ENCODE results near the gene PPP3R1. TPM values are rescaled to one million over a fixed set of nuclear protein-coding genes. Genes with fewer than 3 reads are reported as not detected.

The PPP3R1 gene
- polyA plus RNA-seq, 3 donors from 2014 or later, result 7.1 to 7.4 (median 7.1) TPM

- Mint-ChIP-seq H3K36me3 (no peaks in the 10 kb centered on the region), H3K27ac (no peak overlapping the region), H3K4me3 (no peak overlapping the region), H3K9me3 (no peaks in the 10 kb centered on the region), H3K27me3 (ENCODE audit: low read depth in 3 of 3) (peaks cover 3 to 5% (median 4%) of the 10 kb centered on the region in 3 donors), H3K4me1 (peaks cover 0 to 3% of the 10 kb centered on the region in 2 donors)
- DNase-seq, result no peak
Measured at GRCh38 chr2:68280796-68281195, 28.5 kb upstream of the PPP3R1 start.

GRCh38 chr2:68280348-68280747 is 28.0 kb upstream of the PPP3R1 start:
- no peaks in the 10 kb centered on the region for H3K9me3 Mint-ChIP-seq
- H3K27ac Mint-ChIP-seq, result no peak overlapping the region
- no peak overlapping the region for H3K4me3 Mint-ChIP-seq
- H3K36me3 Mint-ChIP-seq, result no peaks in the 10 kb centered on the region
- peaks cover 3 to 5% (median 4%) of the 10 kb centered on the region in 3 donors for H3K27me3 Mint-ChIP-seq (ENCODE audit: low read depth in 3 of 3)
- no peak for DNase-seq
- H3K4me1 Mint-ChIP-seq, result peaks cover 0 to 3% of the 10 kb centered on the region in 2 donors

- Mint-ChIP-seq H3K27me3 (ENCODE audit: low read depth in 3 of 3) (peaks cover 3 to 5% (median 4%) of the 10 kb centered on the region in 3 donors), H3K4me3 (no peak overlapping the region), H3K4me1 (peaks cover 0 to 3% of the 10 kb centered on the region in 2 donors), H3K36me3 (no peaks in the 10 kb centered on the region), H3K9me3 (no peaks in the 10 kb centered on the region), H3K27ac (no peak overlapping the region)
- DNase-seq, result no peak
Measured at GRCh38 chr2:68279691-68280090, 27.4 kb upstream of the PPP3R1 start.

GRCh38 chr2:68278169-68278568 is 25.8 kb upstream of the PPP3R1 start:
- peaks cover 3 to 7% (median 5%) of the 10 kb centered on the region in 3 donors for H3K27me3 Mint-ChIP-seq (ENCODE audit: low read depth in 3 of 3)
- DNase-seq, result no peak
- H3K36me3 Mint-ChIP-seq, result no peaks in the 10 kb centered on the region
- H3K27ac Mint-ChIP-seq, result no peak overlapping the region
- H3K4me3 Mint-ChIP-seq, result no peak overlapping the region
- H3K9me3 Mint-ChIP-seq, result no peaks in the 10 kb centered on the region
- H3K4me1 Mint-ChIP-seq, result peaks cover 0 to 3% of the 10 kb centered on the region in 2 donors

GRCh38 chr2:68274022-68274421 is 21.7 kb upstream of the PPP3R1 start:
- H3K9me3 Mint-ChIP-seq, result no peaks in the 10 kb centered on the region
- H3K4me1 Mint-ChIP-seq, result no peaks in the 10 kb centered on the region
- peaks cover 4 to 11% (median 6%) of the 10 kb centered on the region in 3 donors for H3K27me3 Mint-ChIP-seq (ENCODE audit: low read depth in 3 of 3)
- H3K36me3 Mint-ChIP-seq, result no peaks in the 10 kb centered on the region
- no peak for DNase-seq
- no peak overlapping the region for H3K4me3 Mint-ChIP-seq
- H3K27ac Mint-ChIP-seq, result no peak overlapping the region

- Mint-ChIP-seq H3K4me1 (no peaks in the 10 kb centered on the region), H3K4me3 (no peak overlapping the region), H3K27ac (no peak overlapping the region), H3K27me3 (ENCODE audit: low read depth in 3 of 3) (peaks cover 4 to 7% (median 6%) of the 10 kb centered on the region in 3 donors), H3K36me3 (no peaks in the 10 kb centered on the region), H3K9me3 (no peaks in the 10 kb centered on the region)
- DNase-seq, result no peak
Measured at GRCh38 chr2:68272246-68272994, 20.1 kb upstream of the PPP3R1 start.

DNA sequence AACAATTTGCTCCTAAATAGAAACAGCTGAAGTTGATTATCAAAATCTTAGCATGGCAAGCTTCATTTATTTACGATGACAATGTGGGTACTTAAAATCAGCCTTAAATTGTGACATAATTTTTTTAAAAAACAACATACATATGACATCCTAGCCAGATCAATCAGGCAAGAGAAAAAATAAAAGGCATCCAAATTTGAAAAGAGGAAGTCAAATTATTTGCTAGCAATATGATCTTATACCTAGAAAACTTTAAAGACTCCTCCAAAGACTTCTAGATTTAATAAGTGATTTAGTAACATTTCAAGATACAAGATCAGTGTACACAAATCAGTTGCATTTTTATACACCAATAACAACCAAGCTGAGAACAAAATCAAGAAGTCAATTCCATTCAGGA is 14.3 kb upstream of the PPP3R1 start:
- no peak overlapping the region for H3K4me3 Mint-ChIP-seq
- H3K9me3 Mint-ChIP-seq, result no peaks in the 10 kb centered on the region
- H3K36me3 Mint-ChIP-seq, result no peaks in the 10 kb centered on the region
- no peak overlapping the region for H3K27ac Mint-ChIP-seq
- no peaks in the 10 kb centered on the region for H3K4me1 Mint-ChIP-seq
- H3K27me3 Mint-ChIP-seq (ENCODE audit: low read depth in 3 of 3), result peaks cover 3 to 5% (median 3%) of the 10 kb centered on the region in 3 donors
- no peak for DNase-seq

- Mint-ChIP-seq H3K36me3 (no peaks in the 10 kb centered on the region), H3K9me3 (no peaks in the 10 kb centered on the region), H3K4me1 (no peaks in the 10 kb centered on the region), H3K4me3 (no peak overlapping the region), H3K27ac (no peak overlapping the region), H3K27me3 (ENCODE audit: low read depth in 3 of 3) (peaks cover 0 to 6% (median 2%) of the 10 kb centered on the region in 3 donors)
- DNase-seq, result no peak
Measured at GRCh38 chr2:68263632-68264031, 11.3 kb upstream of the PPP3R1 start.

DNA sequence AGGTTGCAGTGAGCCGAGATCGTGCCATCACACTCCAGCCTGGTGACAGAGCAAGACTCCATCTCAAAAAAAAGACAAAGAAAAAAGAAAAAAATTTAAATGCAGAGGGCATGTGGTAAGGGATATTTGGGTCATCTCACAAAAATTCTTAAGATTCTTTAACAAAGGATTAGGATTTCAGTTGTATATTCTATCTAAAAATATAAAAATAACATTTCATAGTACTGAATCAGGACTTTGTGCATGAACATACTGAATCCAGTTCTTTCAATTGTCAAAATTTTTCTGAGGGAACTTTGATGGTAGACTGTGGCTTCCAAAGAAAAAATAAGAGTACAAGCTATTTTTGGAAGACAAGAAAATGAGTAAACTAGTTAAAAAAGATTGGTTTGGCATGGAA is 6.5 kb upstream of the PPP3R1 start:
- no peak for DNase-seq
- Mint-ChIP-seq H3K27me3 (ENCODE audit: low read depth in 3 of 3) (peaks cover 2 to 3% (median 3%) of the 10 kb centered on the region in 3 donors), H3K4me3 (no peak overlapping the region), H3K4me1 (peaks cover 5 to 10% of the 10 kb centered on the region in 2 donors), H3K27ac (no peak overlapping the region), H3K9me3 (no peaks in the 10 kb centered on the region), H3K36me3 (no peaks in the 10 kb centered on the region)

DNA sequence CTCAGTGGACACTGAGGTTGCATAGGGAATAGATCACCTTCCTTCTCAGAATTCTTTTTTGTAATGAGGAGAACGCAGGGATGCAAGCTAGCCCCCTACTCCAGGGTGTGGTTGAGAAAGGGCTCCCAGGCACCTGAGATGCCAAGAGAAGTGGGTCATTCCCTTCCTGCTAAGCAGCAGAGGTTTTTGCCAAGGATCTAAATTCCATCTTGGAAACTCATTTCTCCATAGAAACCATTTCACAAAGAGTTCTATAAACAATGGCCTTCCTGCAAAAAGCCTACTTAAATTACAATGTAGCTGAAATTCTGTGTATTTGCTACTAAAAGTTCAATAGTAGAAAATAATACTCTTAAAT is 3.7 kb upstream of the PPP3R1 start:
- H3K27me3 Mint-ChIP-seq (ENCODE audit: low read depth in 3 of 3), result peaks cover 16 to 25% (median 20%) of the 10 kb centered on the region in 3 donors
- peaks cover 0 to 3% (median 0%) of the 10 kb centered on the region in 3 donors for H3K36me3 Mint-ChIP-seq
- no peak for DNase-seq
- H3K27ac Mint-ChIP-seq, result no peak overlapping the region
- H3K4me3 Mint-ChIP-seq, result no peak overlapping the region
- H3K4me1 Mint-ChIP-seq, result peaks cover 15 to 22% of the 10 kb centered on the region in 2 donors
- no peaks in the 10 kb centered on the region for H3K9me3 Mint-ChIP-seq

DNA sequence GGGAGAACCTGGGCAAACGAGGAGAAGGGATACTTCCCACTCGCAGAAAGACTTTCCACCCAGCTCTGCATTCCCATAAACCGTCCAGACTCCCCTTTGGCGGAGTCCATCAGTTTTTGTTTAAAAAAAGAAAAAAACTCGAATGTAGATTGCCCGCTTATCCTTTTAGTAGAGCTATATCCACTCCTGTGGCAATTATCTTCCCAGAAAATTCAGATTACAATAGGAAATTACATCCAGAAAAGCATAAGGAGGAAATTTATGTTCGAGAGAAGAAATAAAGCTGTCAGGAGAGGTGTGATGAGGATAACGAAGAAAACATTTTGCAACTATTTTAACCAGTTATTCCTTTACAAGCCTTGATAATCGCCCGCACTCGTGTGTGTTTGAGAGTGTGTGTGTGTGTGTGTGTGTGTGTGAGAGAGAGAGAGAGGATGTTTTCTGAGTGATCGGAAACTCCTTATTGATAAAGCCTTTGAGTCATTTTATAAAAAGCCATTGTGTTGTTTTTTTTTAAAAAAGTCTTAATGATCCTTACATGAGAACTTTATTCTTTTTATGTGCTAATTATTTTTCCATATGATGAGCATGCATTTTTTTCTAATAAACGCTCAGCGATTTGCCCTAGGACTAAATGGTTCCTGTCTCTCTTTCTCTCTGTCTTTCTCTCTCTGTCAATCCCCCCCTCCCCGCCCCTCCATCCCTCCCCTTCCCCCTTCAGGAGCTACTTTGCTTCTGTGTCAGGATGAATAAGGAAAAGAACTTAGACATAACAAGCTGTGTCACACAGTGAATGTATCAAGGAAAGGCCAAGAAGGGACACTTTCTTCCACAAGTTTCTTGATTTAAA is 1.1 kb upstream of the PPP3R1 start:
- H3K36me3 Mint-ChIP-seq, result peaks cover 0 to 5% (median 0%) of the 10 kb centered on the region in 3 donors
- peaks cover 22 to 30% of the 10 kb centered on the region in 2 donors for H3K4me1 Mint-ChIP-seq
- DNase-seq, result peak; percentile 23 to 36 (median 35)
- H3K27ac Mint-ChIP-seq, result peak overlapping the region in 5 of 6 donors; percentile 97 to 99 (median 99)
- H3K4me3 Mint-ChIP-seq, result peak overlapping the region; percentile 94 to 99 (median 97)
- H3K9me3 Mint-ChIP-seq, result no peaks in the 10 kb centered on the region
- H3K27me3 Mint-ChIP-seq (ENCODE audit: low read depth in 3 of 3), result peaks cover 14 to 31% (median 24%) of the 10 kb centered on the region in 3 donors

GRCh38 chr2:68251855-68252399 is 405 bp downstream of the PPP3R1 start:
- peaks cover 22 to 30% of the 10 kb centered on the region in 2 donors for H3K4me1 Mint-ChIP-seq
- peaks cover 0 to 5% (median 0%) of the 10 kb centered on the region in 3 donors for H3K36me3 Mint-ChIP-seq
- no peaks in the 10 kb centered on the region for H3K9me3 Mint-ChIP-seq
- H3K27ac Mint-ChIP-seq, result peak overlapping the region in 5 of 6 donors; percentile 88 to 95 (median 94)
- peak overlapping the region; percentile 93 to 99 (median 95) for H3K4me3 Mint-ChIP-seq
- DNase-seq, result peak; percentile 57 to 62 (median 58)
- peaks cover 14 to 31% (median 24%) of the 10 kb centered on the region in 3 donors for H3K27me3 Mint-ChIP-seq (ENCODE audit: low read depth in 3 of 3)

- Mint-ChIP-seq H3K4me3 (peak overlapping the region; percentile 88 to 96 (median 94)), H3K27ac (peak overlapping the region in 4 of 6 donors; percentile 95 to 98 (median 97)), H3K9me3 (no peaks in the 10 kb centered on the region), H3K36me3 (peaks cover 0 to 5% (median 0%) of the 10 kb centered on the region in 3 donors), H3K27me3 (ENCODE audit: low read depth in 3 of 3) (peaks cover 14 to 31% (median 24%) of the 10 kb centered on the region in 3 donors), H3K4me1 (peaks cover 22 to 30% of the 10 kb centered on the region in 2 donors)
- peak; percentile 74 to 79 (median 79) for DNase-seq
Measured at GRCh38 chr2:68251187-68251854, 1.0 kb downstream of the PPP3R1 start.
